Measurements from ENCODE around the gene TNS1. TPM values are rescaled to one million over a fixed set of nuclear protein-coding genes. Genes with fewer than 3 reads are reported as not detected.

The TNS1 gene
- polyA plus RNA-seq, 3 donors: 60.6 to 72.4 (median 62.7) TPM

GRCh38 chr2:217989221-217989948, 13.4 kb downstream of the TNS1 start:
- no peak for DNase-seq (ENCODE audit: extremely low read depth in 1 of 11, low read depth in 9 of 11, low spot score in 4 of 11)

GRCh38 chr2:217988840-217989204, 14.0 kb downstream of the TNS1 start:
- no peak for DNase-seq (ENCODE audit: extremely low read depth in 1 of 11, low read depth in 9 of 11, low spot score in 4 of 11)

- DNase-seq (ENCODE audit: extremely low read depth in 1 of 11, low read depth in 9 of 11, low spot score in 4 of 11): peak in 8 of 11 donors; percentile 61 to 78 (median 74)
Measured at GRCh38 chr2:217988014-217988839, 14.6 kb downstream of the TNS1 start.

- no peak for DNase-seq (ENCODE audit: extremely low read depth in 1 of 11, low read depth in 9 of 11, low spot score in 4 of 11)
Measured at GRCh38 chr2:217987391-217987790, 15.4 kb downstream of the TNS1 start.

GRCh38 chr2:217986256-217986961, 16.4 kb downstream of the TNS1 start:
- no peak for DNase-seq (ENCODE audit: extremely low read depth in 1 of 11, low read depth in 9 of 11, low spot score in 4 of 11)

- no peak for DNase-seq (ENCODE audit: extremely low read depth in 1 of 11, low read depth in 9 of 11, low spot score in 4 of 11)
Measured at GRCh38 chr2:217983276-217984233, 19.2 kb downstream of the TNS1 start.

- no peak for DNase-seq (ENCODE audit: extremely low read depth in 1 of 11, low read depth in 9 of 11, low spot score in 4 of 11)
Measured at GRCh38 chr2:217981971-217982370, 20.8 kb downstream of the TNS1 start.

- no peak for DNase-seq (ENCODE audit: extremely low read depth in 1 of 11, low read depth in 9 of 11, low spot score in 4 of 11)
Measured at GRCh38 chr2:217981084-217981730, 21.6 kb downstream of the TNS1 start.

GRCh38 chr2:217980591-217980990, 22.2 kb downstream of the TNS1 start:
- DNase-seq (ENCODE audit: extremely low read depth in 1 of 11, low read depth in 9 of 11, low spot score in 4 of 11): no peak

- DNase-seq (ENCODE audit: extremely low read depth in 1 of 11, low read depth in 9 of 11, low spot score in 4 of 11): no peak
Measured at GRCh38 chr2:217980036-217980435, 22.8 kb downstream of the TNS1 start.

- DNase-seq (ENCODE audit: extremely low read depth in 1 of 11, low read depth in 9 of 11, low spot score in 4 of 11): peak in 4 of 11 donors; percentile 55 to 85 (median 69)
Measured at GRCh38 chr2:217979151-217979811, 23.5 kb downstream of the TNS1 start.

GRCh38 chr2:217978536-217979150, 24.2 kb downstream of the TNS1 start:
- DNase-seq (ENCODE audit: extremely low read depth in 1 of 11, low read depth in 9 of 11, low spot score in 4 of 11): peak in 1 of 11 donors; percentile 61

- DNase-seq (ENCODE audit: extremely low read depth in 1 of 11, low read depth in 9 of 11, low spot score in 4 of 11): no peak
Measured at GRCh38 chr2:217977840-217978535, 24.8 kb downstream of the TNS1 start.

GRCh38 chr2:217976301-217976700, 26.5 kb downstream of the TNS1 start:
- DNase-seq (ENCODE audit: extremely low read depth in 1 of 11, low read depth in 9 of 11, low spot score in 4 of 11): no peak

GRCh38 chr2:217975626-217976025, 27.2 kb downstream of the TNS1 start:
- no peak for DNase-seq (ENCODE audit: extremely low read depth in 1 of 11, low read depth in 9 of 11, low spot score in 4 of 11)

- no peak for DNase-seq (ENCODE audit: extremely low read depth in 1 of 11, low read depth in 9 of 11, low spot score in 4 of 11)
Measured at GRCh38 chr2:217974389-217975005, 28.3 kb downstream of the TNS1 start.

All from renal cortex interstitium (tissue), 11 donors.